Transverse colon (tissue), 4 donors: ENCODE measurements around the gene ICE2. TPM values are rescaled to one million over a fixed set of nuclear protein-coding genes. Genes with fewer than 3 reads are reported as not detected.
A peak's percentile ranks its signal among the peaks of the same experiment; 100 is the strongest.

Experiments
- DNase-seq: peaks from one replicate; pipeline ENCODE4 v3.0.0-alpha.2; 2019
- H3K27ac ChIP-seq, 4 donors: fragments of 200-600 bp; sonication (generic); 2 replicates each; pipeline ENCODE4 v1.5.1; 2016 to 2018; ENCODE audit warnings: inconsistent platforms in 4 of 4
- H3K27me3 ChIP-seq: fragments of 200-600 bp; sonication (generic); 2 replicates; pipeline ENCODE4 v1.5.1; 2017; ENCODE audit warnings: inconsistent platforms
- H3K36me3 ChIP-seq, 4 donors: fragments of 200-600 bp; sonication (generic); 2 replicates each; pipeline ENCODE4 v1.5.1; 2017 to 2019; ENCODE audit warnings: inconsistent platforms in 4 of 4
- H3K4me1 ChIP-seq, 4 donors: fragments of 200-600 bp; sonication (generic); 2 replicates each; pipeline ENCODE4 v1.5.1; 2017 to 2020; ENCODE audit warnings: inconsistent platforms in 4 of 4
- H3K4me3 ChIP-seq, 4 donors: fragments of 200-600 bp; sonication (generic); 1 replicate in 1 of 4; 2 replicates in 3 of 4; pipeline versions ENCODE4 v1.5.1 to v1.6.1; 2017 to 2019; ENCODE audit warnings: inconsistent platforms in 4 of 4
- H3K9me3 ChIP-seq, 2 donors: fragments of 200-600 bp; sonication (generic); 2 replicates each; pipeline ENCODE4 v1.5.1; 2017 to 2019; ENCODE audit warnings: inconsistent platforms in 2 of 2
- CTCF ChIP-seq, 5 experiments: fragments of 200-600 bp in 3 of 5; fragments of 450-650 bp in 2 of 5; sonication (generic) in 3 of 5; IDR thresholded peaks; 1 replicate in 2 of 5; 2 replicates in 3 of 5; pipeline ENCODE4 v1.5.1; 2016 to 2017; ENCODE audit warnings: antibody characterized with exemption in 5 of 5, inconsistent platforms in 3 of 5, mild to moderate bottlenecking in 2 of 5, moderate library complexity in 1 of 5
- EP300 ChIP-seq: sonication (generic); formaldehyde crosslinking; IDR thresholded peaks from one replicate; pipeline ENCODE4 v1.6.1; 2017; ENCODE audit warnings: antibody characterized with exemption, low read depth
- POLR2A ChIP-seq: fragments of 450-650 bp; IDR thresholded peaks from one replicate; pipeline ENCODE4 v1.6.1; 2016; ENCODE audit warnings: antibody characterized with exemption, mild to moderate bottlenecking, moderate library complexity
- POLR2AphosphoS5 ChIP-seq, 3 donors: sonication (generic); formaldehyde crosslinking; IDR thresholded peaks; one replicate each; pipeline ENCODE4 v1.6.1; 2016; ENCODE audit warnings: antibody characterized with exemption in 3 of 3
- WGBS, 2 donors: methylation state at CpG; one replicate each; pipeline ENCODE4 v1.1.5; 2018; ENCODE audit warnings: low coverage in 1 of 2; 5-methylcytosine and 5-hydroxymethylcytosine counted together
- in situ Hi-C, 4 donors: fragments of 200-750 bp; cut with MboI; loops; one replicate each; pipeline versions ENCODE4 v1.15.0 to v1.15.1; 2017; ENCODE audit warnings: low sequenced_read_pairs in 3 of 4, low pct_ligation_motif_present in 1 of 4, low pct_unique_long_range_greater_than_20kb in 1 of 4
- intact Hi-C: fragments of 100-400 bp; cut with DNase I; formaldehyde crosslinking; loops from one replicate; pipeline ENCODE4 v1.15.1; 2023; ENCODE audit warnings: low total_unique reads
- small RNA-seq, 4 donors: library from RNA; depleted of rRNA; stranded (forward); fragments of <200 nt; gene quantifications; one replicate each; pipeline ENCODE3, GENCODE V24; 2016
- total RNA-seq, 4 donors: library from RNA; depleted of rRNA; stranded (reverse); fragments of >200 nt; gene quantifications; one replicate each; pipeline ENCODE4 v1.1.0, GENCODE V29; 2016

The ICE2 gene
- total RNA-seq, 4 donors from 2014 or later = 14.6 to 83.4 (median 26.5) TPM

- no peak for TF ChIP-seq POLR2A
- no peak for TF ChIP-seq EP300
- TF ChIP-seq CTCF (IDR thresholded peaks at IDR 0.05) = no peak
- TF ChIP-seq POLR2AphosphoS5 (IDR thresholded peaks at IDR 0.05) = no peak
- peaks cover 15 to 46% (median 35%) of the 10 kb centered on the region in 4 donors for H3K4me1 ChIP-seq
- H3K4me3 ChIP-seq = no peak overlapping the region
- peak overlapping the region; percentile 14 to 79 (median 47) for H3K27ac ChIP-seq
- no peak for DNase-seq
- intact Hi-C loops (no loop called here), in situ Hi-C loops (no loop called here)
- no peaks in the 10 kb centered on the region for H3K9me3 ChIP-seq
- H3K27me3 ChIP-seq = no peaks in the 10 kb centered on the region
- 82 to 87% methylated on average over 4 to 5 of the region's 5 CpGs for WGBS, 2 donors
- H3K36me3 ChIP-seq = peaks cover 0 to 5% (median 0%) of the 10 kb centered on the region in 4 donors
These were observed 109.2 kb downstream of the ICE2 start for GRCh38 chr15:60369696-60370095.

Small RNA genes within 50 kb of the gene (small RNA-seq; reads per million reads assigned to genes)
- 0 reads per million in 4 donors for gene AC087385.3

Other genes with a start within 250 kb of the ICE2 start
- 100 to 1,000 TPM; 487 to 718 (median 620) TPM for gene ANXA2, start 81.2 kb downstream of the ICE2 start, total RNA-seq